Activated naive CD8-positive, alpha-beta T cell treated with anti-CD3 and anti-CD28 coated beads, Interleukin-2, amount 10 ng/mL, durations not matched to agents 7 days and 5 days (primary cell): ENCODE measurements around the gene CHI3L2. TPM values are rescaled to one million over a fixed set of nuclear protein-coding genes. Genes with fewer than 3 reads are reported as not detected.
"Not testable (repeated sequence)": the region's sequence is repeated elsewhere in the genome, so short reads cannot be mapped to it uniquely, and the experiment has no call there.

ENCODE experiments used
- ATAC-seq: fragments of 150-1000 bp; cut with Tn5 transposase; one replicate; pipeline ENCODE4 v1.10.0; 2021; ENCODE audit warnings: low read depth, moderate library complexity
- POLR2A ChIA-PET: fragments of 350-600 bp; sonication (Branson Sonifier 250); formaldehyde crosslinking; loops from one replicate; lab custom pipeline; 2021; ENCODE audit warnings: antibody characterized with exemption; lab: Charles Lee
- DNase-seq: peaks from one replicate; pipeline ENCODE4 v3.0.0; 2021
- H3K27ac Mint-ChIP-seq: one replicate; pipeline ENCODE4 v1.8.0; 2022; ENCODE audit warnings: mild to moderate bottlenecking, mixed read lengths
- H3K27me3 Mint-ChIP-seq: one replicate; pipeline ENCODE4 v1.8.0; 2022; ENCODE audit warnings: mild to moderate bottlenecking, moderate library complexity, mixed read lengths
- H3K36me3 Mint-ChIP-seq: one replicate; pipeline ENCODE4 v1.8.0; 2021; ENCODE audit warnings: mild to moderate bottlenecking, mixed read lengths
- H3K4me1 Mint-ChIP-seq: one replicate; pipeline ENCODE4 v1.8.0; 2021; ENCODE audit warnings: mixed read lengths
- H3K4me3 Mint-ChIP-seq: one replicate; pipeline ENCODE4 v1.8.0; 2022; ENCODE audit warnings: mild to moderate bottlenecking, moderate library complexity, mixed read lengths
- H3K9me3 Mint-ChIP-seq: one replicate; pipeline ENCODE4 v1.8.0; 2021; ENCODE audit warnings: mixed read lengths
- total RNA-seq, 2 experiments: library from RNA; stranded (reverse); gene quantifications; one replicate each; pipeline ENCODE4 v1.2.3, GENCODE V29; 2021

CHI3L2 gene
- total RNA-seq, 2 experiments from 2014 or later = 30.5 to 33.9 TPM

DNA sequence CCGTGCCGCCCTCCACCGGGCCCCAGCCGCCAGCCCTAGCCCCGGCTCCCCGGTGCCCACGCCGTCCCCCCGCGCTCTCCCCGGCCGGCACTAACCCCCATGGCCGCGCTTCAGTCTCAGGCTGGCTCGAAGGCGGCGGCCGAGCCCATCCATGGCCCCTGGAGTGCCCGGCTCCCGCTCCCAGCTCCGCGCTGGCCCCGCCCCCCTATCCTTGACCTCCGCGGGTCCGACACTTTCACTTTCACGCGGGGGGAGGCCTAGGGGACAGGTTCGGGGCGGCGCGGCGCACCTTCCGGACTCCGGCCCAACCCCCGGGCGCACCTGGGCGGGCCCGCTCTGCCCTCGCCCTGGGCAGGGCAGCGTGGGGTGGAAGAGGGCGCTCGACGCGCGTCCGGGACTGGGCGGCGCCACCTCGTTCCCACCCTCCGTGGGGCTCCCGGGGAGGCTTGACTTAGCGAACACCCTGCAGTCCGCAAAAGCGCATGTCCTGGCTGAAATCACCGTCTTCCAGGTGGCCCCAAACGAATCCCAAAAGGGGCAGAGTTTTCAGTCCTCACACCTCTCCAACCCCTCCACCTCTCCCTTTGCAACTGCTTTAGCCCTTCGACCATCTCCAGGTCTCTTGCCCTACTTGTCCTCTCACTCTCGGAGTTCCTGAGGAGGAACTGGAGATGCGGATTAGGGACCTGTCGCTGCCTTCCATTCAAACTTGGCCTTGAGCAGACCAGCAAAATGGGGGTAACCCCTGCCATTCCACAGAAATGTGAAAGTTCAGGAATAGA, 23.1 kb upstream of the CHI3L2 start:
- Mint-ChIP-seq H3K9me3 (no peaks in the 10 kb centered on the region), H3K4me3 (peak overlapping the region; percentile 98), H3K4me1 (peaks cover 50% of the 10 kb centered on the region), H3K36me3 (peaks cover 18% of the 10 kb centered on the region), H3K27ac (peak overlapping the region; percentile 91), H3K27me3 (no peaks in the 10 kb centered on the region)
- ATAC-seq (peak; percentile 64), DNase-seq (peak; percentile 84)
- POLR2A ChIA-PET = interaction anchor here (0.8 to 15.0 kb wide), 9 partner anchors 11 to 333 kb away, joined by 3 to 948 read pairs (median 4); partner anchors contain the start of genes ATP5PB, CEPT1, DRAM2 and WDR77

DNA sequence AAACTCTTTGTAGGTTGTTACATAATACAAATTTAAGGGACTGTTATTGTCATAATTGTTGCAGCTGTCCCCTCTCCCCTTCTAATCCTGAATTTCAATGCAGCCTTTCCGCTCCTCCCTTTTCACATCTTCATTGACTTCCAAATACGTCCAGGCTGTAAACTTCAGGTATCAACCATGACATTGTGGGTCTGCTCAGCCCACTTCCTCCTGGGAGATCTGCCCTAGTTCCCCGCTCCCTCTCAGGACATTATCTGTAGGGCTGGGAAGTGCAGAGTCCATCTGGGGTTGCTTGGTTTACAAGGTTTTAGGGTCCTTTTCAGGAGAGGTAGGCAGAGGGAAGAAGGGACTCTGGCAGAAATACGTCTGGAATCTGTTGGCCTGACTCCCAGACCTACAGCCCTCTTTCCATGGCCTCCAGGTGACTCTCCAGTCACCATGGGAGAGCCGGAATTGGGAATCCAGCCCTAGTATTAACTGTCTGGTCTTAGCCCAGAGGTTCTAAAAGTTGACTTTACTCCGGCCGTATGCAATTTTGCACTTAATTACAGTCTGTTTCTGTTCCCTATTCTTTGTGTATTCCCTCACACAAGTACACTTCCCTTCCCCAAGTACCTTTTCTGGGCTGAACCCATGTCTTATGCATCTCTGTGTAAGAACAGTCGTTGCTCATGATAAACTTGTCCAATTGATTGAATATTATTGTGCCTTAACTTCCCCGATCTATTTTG, 22.4 kb upstream of the CHI3L2 start:
- peak overlapping the region; percentile 98 for H3K4me3 Mint-ChIP-seq
- H3K27me3 Mint-ChIP-seq = no peaks in the 10 kb centered on the region
- H3K4me1 Mint-ChIP-seq = peaks cover 53% of the 10 kb centered on the region
- H3K36me3 Mint-ChIP-seq = peaks cover 10% of the 10 kb centered on the region
- H3K27ac Mint-ChIP-seq = peak overlapping the region; percentile 91
- POLR2A ChIA-PET = interaction anchor here (15.0 kb wide), 1 partner anchor 13 kb away, joined by 948 read pairs; no protein-coding TSS in a partner anchor
- no peaks in the 10 kb centered on the region for H3K9me3 Mint-ChIP-seq
- no peak for DNase-seq
- ATAC-seq = no peak

DNA sequence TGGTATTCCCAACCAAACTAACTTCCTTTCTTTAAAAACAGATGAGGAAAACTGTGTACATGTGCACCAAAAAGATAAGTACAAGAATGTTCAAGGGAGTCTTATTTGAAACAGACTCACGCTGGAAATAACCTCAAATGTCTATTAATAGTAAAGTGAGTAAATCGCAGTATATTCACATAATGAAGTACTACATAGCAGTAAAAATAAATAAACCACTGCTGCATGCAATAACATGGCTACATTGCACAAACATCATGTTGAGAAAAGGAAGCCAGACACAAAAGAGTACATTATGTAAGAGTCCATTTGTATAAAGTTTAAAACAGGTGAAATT, 21.8 kb upstream of the CHI3L2 start:
- DNase-seq (no peak), ATAC-seq (no peak)
- Mint-ChIP-seq H3K4me1 (peaks cover 54% of the 10 kb centered on the region), H3K27me3 (no peaks in the 10 kb centered on the region), H3K4me3 (peak overlapping the region; percentile 15), H3K27ac (peak overlapping the region; percentile 18), H3K9me3 (no peaks in the 10 kb centered on the region), H3K36me3 (peaks cover 8% of the 10 kb centered on the region)
- POLR2A ChIA-PET = interaction anchor here (1.2 kb wide), 1 partner anchor 9 kb away, joined by 4 read pairs; no protein-coding TSS in a partner anchor

DNA sequence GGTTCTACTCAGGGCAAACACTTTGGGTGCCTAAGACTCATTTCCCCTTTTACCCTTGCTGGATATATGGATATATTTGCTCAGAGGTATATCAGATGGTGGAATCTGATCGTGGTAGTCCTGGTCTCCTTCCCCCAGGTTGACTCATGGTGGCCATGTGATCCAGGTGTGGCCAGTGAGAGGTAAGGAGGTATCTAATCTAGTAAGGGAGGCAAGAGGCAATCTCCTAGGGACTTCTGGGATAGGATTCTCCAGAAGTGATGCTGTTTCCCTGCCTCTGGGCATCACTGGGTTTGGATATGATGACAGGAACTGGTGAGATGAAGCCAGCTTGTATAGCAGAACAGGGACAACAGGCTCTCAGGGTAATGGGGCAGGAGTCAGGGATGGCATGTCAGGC, 18.6 kb upstream of the CHI3L2 start:
- peaks cover 57% of the 10 kb centered on the region for H3K4me1 Mint-ChIP-seq
- DNase-seq (no peak), ATAC-seq (no peak)
- H3K4me3 Mint-ChIP-seq = no peak overlapping the region
- peaks cover 6% of the 10 kb centered on the region for H3K36me3 Mint-ChIP-seq
- no peaks in the 10 kb centered on the region for H3K9me3 Mint-ChIP-seq
- no peak overlapping the region for H3K27ac Mint-ChIP-seq
- POLR2A ChIA-PET = interaction anchor here (1.1 kb wide), 1 partner anchor 9 kb away, joined by 3 read pairs; no protein-coding TSS in a partner anchor
- no peaks in the 10 kb centered on the region for H3K27me3 Mint-ChIP-seq

DNA sequence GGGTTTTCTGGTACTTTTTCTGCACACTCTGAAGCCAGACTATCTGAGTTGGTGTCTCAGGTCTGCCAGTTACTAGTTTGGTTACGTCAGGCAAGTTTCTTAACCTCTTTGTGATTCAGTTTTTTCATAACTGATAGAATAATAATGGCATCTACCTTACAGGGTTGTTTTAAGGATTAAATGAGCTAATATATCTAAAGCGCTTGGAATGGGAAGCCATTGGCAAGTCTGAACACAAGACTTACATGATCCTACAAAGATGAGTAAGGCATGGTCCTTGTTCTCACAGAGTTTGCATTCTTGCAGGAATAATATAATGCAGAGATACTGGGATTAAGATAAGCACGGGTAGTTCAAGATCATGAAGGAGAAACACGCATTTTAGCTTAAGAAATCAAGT, 17.9 kb upstream of the CHI3L2 start:
- peaks cover 62% of the 10 kb centered on the region for H3K4me1 Mint-ChIP-seq

DNA sequence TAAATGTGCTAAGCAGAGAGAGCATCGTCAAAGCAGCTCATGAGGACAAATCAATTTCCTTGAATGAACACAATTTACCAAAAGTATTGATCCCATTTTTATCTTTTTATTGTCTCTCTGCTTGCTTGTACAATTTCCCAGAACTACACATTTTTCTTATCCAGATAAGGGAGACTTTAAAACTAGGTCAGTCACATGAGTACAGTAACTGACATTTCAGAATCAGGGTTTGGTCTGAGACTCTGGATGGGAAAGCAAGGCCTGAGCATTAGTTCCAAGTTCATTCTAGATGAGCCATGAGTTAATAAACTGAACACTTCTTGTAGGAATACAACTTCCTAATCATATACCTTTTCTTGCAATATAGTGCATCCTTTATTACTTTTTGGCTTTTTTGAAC, 15.6 kb upstream of the CHI3L2 start:
- POLR2A ChIA-PET = interaction anchor here (1.5 to 12.1 kb wide), 2 partner anchors 12 to 14 kb away, joined by 6 to 948 read pairs; partner anchors contain the start of gene DENND2D
- Mint-ChIP-seq H3K27me3 (no peaks in the 10 kb centered on the region), H3K4me3 (no peak overlapping the region), H3K27ac (no peak overlapping the region), H3K36me3 (peaks cover 3% of the 10 kb centered on the region), H3K4me1 (peaks cover 66% of the 10 kb centered on the region), H3K9me3 (no peaks in the 10 kb centered on the region)
- ATAC-seq = no peak
- DNase-seq = no peak

More for the DNA sequence above, 17.9 kb upstream of the CHI3L2 start:
- Mint-ChIP-seq H3K36me3 (peaks cover 6% of the 10 kb centered on the region), H3K9me3 (no peaks in the 10 kb centered on the region), H3K4me3 (no peak overlapping the region), H3K27ac (no peak overlapping the region), H3K27me3 (no peaks in the 10 kb centered on the region)
- ATAC-seq (no peak), DNase-seq (no peak)
- POLR2A ChIA-PET = interaction anchor here (1.1 kb wide), 1 partner anchor 10 kb away, joined by 3 read pairs; no protein-coding TSS in a partner anchor

DNA sequence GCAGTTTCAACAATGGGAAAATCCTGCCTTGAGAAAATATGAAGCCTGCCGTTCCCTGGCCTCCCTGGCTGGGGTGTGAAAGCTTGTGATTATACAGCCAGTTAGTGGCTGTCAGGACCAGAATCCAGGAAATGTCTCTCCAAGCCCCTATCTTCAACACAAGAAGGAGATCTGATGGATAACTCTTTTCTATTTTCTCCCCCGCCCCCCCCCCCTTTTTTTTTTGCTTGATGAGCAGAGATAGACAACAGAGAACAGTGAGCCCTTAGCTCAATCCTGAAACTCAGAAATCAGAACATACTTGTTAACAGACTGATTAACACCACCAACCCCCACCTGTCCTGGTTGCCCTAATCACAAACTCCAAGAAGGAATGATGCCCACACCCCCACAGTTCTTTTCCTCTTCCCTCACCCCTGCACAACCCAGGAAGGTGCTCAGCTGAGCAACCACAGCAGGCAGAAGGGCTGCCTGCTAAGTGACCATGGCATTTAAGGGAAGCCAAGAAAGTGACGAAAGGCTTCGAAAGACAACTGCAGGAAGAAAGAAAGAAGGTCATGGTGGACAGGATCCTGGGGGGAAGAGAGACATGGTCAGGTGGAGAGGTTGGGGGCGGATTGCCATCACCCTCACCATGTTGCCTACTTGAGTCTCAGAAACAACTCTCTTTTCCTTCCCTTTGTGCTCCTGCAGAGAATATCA, 14.7 kb upstream of the CHI3L2 start:
- no peaks in the 10 kb centered on the region for H3K9me3 Mint-ChIP-seq
- ATAC-seq (no peak), DNase-seq (no peak)
- peak overlapping the region; percentile 89 for H3K27ac Mint-ChIP-seq
- no peaks in the 10 kb centered on the region for H3K27me3 Mint-ChIP-seq
- H3K36me3 Mint-ChIP-seq = peaks cover 4% of the 10 kb centered on the region
- peak overlapping the region; percentile 84 for H3K4me3 Mint-ChIP-seq
- POLR2A ChIA-PET = interaction anchor here (12.1 kb wide), 1 partner anchor 15 kb away, joined by 948 read pairs; the partner anchor contains the start of gene DENND2D
- H3K4me1 Mint-ChIP-seq = peaks cover 69% of the 10 kb centered on the region

DNA sequence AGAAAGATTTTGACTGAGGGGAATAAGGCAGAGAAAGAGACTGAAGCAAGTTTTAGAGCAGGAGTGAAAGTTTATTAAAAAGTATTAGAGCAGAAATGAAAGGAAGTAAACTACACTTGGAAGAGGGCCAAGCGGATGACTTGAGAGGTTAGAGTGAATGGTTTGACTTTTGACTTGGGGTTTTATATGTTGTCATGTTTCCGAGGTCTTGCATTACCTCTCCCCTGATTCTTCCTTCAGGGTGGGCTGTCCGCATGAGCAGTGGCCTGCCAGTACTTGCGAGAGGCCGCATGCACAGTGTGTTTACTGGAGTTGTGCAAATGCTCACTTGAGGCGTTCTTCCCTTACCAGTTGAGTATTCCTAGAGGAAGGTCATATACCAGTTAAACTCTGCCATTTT, 14.1 kb upstream of the CHI3L2 start:
- DNase-seq (no peak), ATAC-seq (no peak)
- Mint-ChIP-seq H3K4me3 (peak overlapping the region; percentile 84), H3K4me1 (peaks cover 71% of the 10 kb centered on the region), H3K27me3 (no peaks in the 10 kb centered on the region), H3K9me3 (no peaks in the 10 kb centered on the region), H3K36me3 (peaks cover 7% of the 10 kb centered on the region), H3K27ac (peak overlapping the region; percentile 89)
- POLR2A ChIA-PET = interaction anchor here (1.2 to 12.1 kb wide), 5 partner anchors 14 to 338 kb away, joined by 3 to 948 read pairs (median 18); partner anchors contain the start of genes CEPT1, CHI3L2 and DENND2D

DNA sequence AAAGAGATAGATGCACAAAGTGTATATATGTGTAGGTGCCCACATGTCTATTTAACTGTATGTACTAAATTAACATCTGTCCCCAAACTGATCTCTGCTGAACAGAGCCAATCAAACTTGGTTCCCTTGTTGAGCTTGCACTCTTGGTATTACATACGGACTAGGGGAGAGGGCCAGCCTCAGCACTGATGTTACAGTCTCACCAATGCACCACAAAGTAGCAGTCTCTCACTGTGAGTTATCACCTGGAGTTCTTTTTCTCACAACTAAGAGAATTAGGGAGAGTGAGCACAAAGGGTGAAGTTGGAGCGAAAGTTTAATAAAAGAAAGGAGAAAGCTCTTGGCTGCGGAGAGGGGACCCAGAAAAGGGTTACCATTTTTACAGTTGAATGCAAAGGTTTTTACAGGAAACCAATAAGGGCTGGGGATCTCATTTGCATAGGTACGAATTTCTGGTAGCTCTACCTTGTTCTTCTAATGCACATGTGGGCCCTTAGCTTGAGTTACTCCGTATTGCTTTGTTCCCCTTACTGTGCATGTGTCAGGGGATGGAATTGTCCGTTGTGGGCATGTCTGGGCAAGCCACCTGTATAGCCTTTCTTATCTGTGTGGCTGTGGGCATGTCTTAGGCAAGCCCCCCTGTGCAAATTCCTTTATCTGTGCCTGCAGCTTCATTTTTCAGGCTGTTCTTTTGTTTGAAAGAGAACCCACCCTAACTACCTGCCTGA, 13.3 kb upstream of the CHI3L2 start:
- peaks cover 6% of the 10 kb centered on the region for H3K36me3 Mint-ChIP-seq
- H3K27ac Mint-ChIP-seq = peak overlapping the region; percentile 89
- POLR2A ChIA-PET = interaction anchor here (0.7 to 12.1 kb wide), 12 partner anchors 8 to 580 kb away, joined by 3 to 948 read pairs (median 7); partner anchors contain the start of genes CEPT1, CHI3L2 and DENND2D
- ATAC-seq (peak; percentile 3), DNase-seq (peak; percentile 43)
- no peaks in the 10 kb centered on the region for H3K9me3 Mint-ChIP-seq
- peaks cover 70% of the 10 kb centered on the region for H3K4me1 Mint-ChIP-seq
- peak overlapping the region; percentile 84 for H3K4me3 Mint-ChIP-seq
- H3K27me3 Mint-ChIP-seq = no peaks in the 10 kb centered on the region

DNA sequence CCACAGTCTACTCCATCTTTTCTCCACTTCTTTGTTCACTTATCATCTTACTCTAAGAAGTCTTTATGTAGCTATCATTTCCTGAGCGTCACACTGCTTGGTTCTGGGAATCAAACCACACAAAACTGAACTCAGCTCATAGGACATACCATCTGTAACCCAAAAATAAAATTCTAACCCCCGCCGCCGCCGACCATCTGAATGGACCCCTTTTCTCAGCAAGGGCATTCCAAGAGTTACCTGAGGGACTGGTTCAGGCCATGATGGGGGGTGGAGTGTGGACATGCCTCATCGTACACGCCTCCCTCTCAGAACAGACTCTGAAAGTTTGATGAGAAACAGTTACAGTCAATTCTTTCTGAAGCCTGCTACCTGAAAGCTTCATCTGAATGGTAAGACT, 12.6 kb upstream of the CHI3L2 start:
- peak overlapping the region; percentile 84 for H3K4me3 Mint-ChIP-seq
- H3K9me3 Mint-ChIP-seq = no peaks in the 10 kb centered on the region
- H3K36me3 Mint-ChIP-seq = peaks cover 6% of the 10 kb centered on the region
- peaks cover 72% of the 10 kb centered on the region for H3K4me1 Mint-ChIP-seq
- POLR2A ChIA-PET = interaction anchor here (0.6 to 12.1 kb wide), 16 partner anchors 8 to 428 kb away, joined by 3 to 948 read pairs (median 4); partner anchors contain the start of genes CEPT1, CHI3L2, DENND2D and DRAM2
- DNase-seq = peak; percentile 68
- peak; percentile 48 for ATAC-seq
- H3K27ac Mint-ChIP-seq = peak overlapping the region; percentile 89
- H3K27me3 Mint-ChIP-seq = no peaks in the 10 kb centered on the region

DNA sequence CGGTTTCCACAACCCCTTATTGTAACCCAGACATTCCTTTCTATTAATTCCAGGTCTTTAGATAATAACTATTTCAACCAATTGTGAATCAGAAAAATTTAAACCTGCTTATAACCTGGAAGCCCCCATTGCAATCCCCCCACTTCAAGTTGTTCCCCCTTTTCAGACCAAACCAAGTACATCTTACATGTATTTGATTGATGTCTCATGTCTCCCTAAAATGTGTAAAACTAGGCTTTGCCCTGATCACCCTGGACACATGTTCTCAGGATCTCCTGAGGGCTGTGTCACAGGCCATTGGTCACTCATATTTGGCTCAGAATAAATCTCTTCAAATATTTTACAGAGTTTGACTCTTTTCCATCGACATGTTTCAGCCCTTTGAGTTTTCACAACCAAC, 12.2 kb upstream of the CHI3L2 start:
- not testable (repeated sequence) for DNase-seq, H3K27me3 Mint-ChIP-seq, H3K9me3 Mint-ChIP-seq, H3K36me3 Mint-ChIP-seq, ATAC-seq
- Mint-ChIP-seq H3K4me1 (peaks cover 74% of the 10 kb centered on the region), H3K4me3 (peak overlapping the region; percentile 84), H3K27ac (peak overlapping the region; percentile 89)
- POLR2A ChIA-PET = interaction anchor here (0.6 to 12.1 kb wide), 16 partner anchors 8 to 1404 kb away, joined by 3 to 948 read pairs (median 5); partner anchors contain the start of genes CEPT1, CHI3L2, DENND2D and DRAM2

DNA sequence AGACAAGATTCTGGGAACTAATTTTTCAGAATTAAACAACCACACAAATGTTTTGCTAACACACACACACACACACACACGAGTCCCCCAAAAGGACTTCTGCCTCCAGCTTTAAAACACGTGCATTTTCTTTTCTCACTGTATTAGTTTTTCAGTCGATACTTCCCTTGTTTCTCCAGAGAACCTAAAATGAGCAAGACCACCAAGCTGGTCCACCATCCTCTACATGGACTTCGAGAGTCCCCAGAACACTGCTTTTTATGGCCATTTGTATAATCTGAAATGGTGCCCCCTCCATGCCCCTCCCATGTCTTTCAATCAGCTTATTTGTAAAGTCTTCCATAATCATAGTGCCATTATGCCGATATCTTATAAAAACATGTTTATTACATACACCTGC, 10.8 kb upstream of the CHI3L2 start:
- H3K27ac Mint-ChIP-seq = peak overlapping the region; percentile 89
- H3K4me1 Mint-ChIP-seq = peaks cover 87% of the 10 kb centered on the region
- peak overlapping the region; percentile 84 for H3K4me3 Mint-ChIP-seq
- ATAC-seq = no peak
- DNase-seq = no peak
- POLR2A ChIA-PET = interaction anchor here (0.6 to 12.1 kb wide), 5 partner anchors 9 to 129 kb away, joined by 3 to 948 read pairs (median 10); partner anchors contain the start of genes CHI3L2 and DENND2D
- peaks cover 8% of the 10 kb centered on the region for H3K36me3 Mint-ChIP-seq
- H3K9me3 Mint-ChIP-seq = no peaks in the 10 kb centered on the region
- H3K27me3 Mint-ChIP-seq = no peaks in the 10 kb centered on the region
